Glutamatergic neuron (in vitro differentiated cells): ENCODE data around the gene LSAMP. TPM values are rescaled to one million over a fixed set of nuclear protein-coding genes. Genes with fewer than 3 reads are reported as not detected.

Experiments used
- DNase-seq: peaks from one replicate; pipeline ENCODE4 v3.0.0; 2022
- H3K27ac Mint-ChIP-seq: one replicate; pipeline ENCODE4 v1.8.0; 2020; ENCODE audit warnings: mild to moderate bottlenecking, mixed read lengths, inconsistent platforms; ENCODE audit not compliant: unreplicated experiment
- H3K27me3 Mint-ChIP-seq: one replicate; pipeline ENCODE4 v1.8.0; 2020; ENCODE audit warnings: mild to moderate bottlenecking, moderate library complexity, mixed read lengths, inconsistent platforms; ENCODE audit not compliant: unreplicated experiment
- H3K36me3 Mint-ChIP-seq: one replicate; pipeline ENCODE4 v1.8.0; 2020; ENCODE audit warnings: mild to moderate bottlenecking, mixed read lengths, inconsistent platforms; ENCODE audit not compliant: unreplicated experiment
- H3K4me1 Mint-ChIP-seq: one replicate; pipeline ENCODE4 v1.8.0; 2020; ENCODE audit warnings: mild to moderate bottlenecking, low read depth, mixed read lengths, inconsistent platforms; ENCODE audit not compliant: unreplicated experiment
- H3K4me3 Mint-ChIP-seq: one replicate; pipeline ENCODE4 v1.8.0; 2020; ENCODE audit warnings: mild to moderate bottlenecking, mixed read lengths, inconsistent platforms; ENCODE audit not compliant: unreplicated experiment
- H3K9me3 Mint-ChIP-seq: one replicate; pipeline ENCODE4 v1.8.0; 2020; ENCODE audit warnings: mild to moderate bottlenecking, moderate library complexity, mixed read lengths, inconsistent platforms; ENCODE audit not compliant: unreplicated experiment
- CTCF ChIP-seq: fragments of 200-600 bp; sonication (generic); IDR thresholded peaks from one replicate; pipeline ENCODE4 v1.5.0; 2021; ENCODE audit not compliant: partially characterized antibody, unreplicated experiment
- total RNA-seq: library from RNA; stranded (reverse); fragmentation: NEBNext Ultra II Directional; extraction: Animal tissue kit (Norgen Biotek cat#: 25700); gene quantifications from one replicate; pipeline ENCODE4 v1.2.1, GENCODE V29; 2021; ENCODE audit not compliant: unreplicated experiment

LSAMP gene
- total RNA-seq, 1 donor from 2014 or later = 67.1 TPM

GRCh38 chr3:115885621-115886020 lies 559.7 kb downstream of the LSAMP start:
- H3K9me3 Mint-ChIP-seq = peaks cover 2% of the 10 kb centered on the region
- H3K36me3 Mint-ChIP-seq = no peaks in the 10 kb centered on the region
- no peak overlapping the region for H3K27ac Mint-ChIP-seq
- no peak for TF ChIP-seq CTCF
- H3K27me3 Mint-ChIP-seq = no peaks in the 10 kb centered on the region
- H3K4me3 Mint-ChIP-seq = no peak overlapping the region
- peaks cover 35% of the 10 kb centered on the region for H3K4me1 Mint-ChIP-seq
- DNase-seq = no peak

- Mint-ChIP-seq H3K4me1 (peaks cover 25% of the 10 kb centered on the region), H3K27ac (no peak overlapping the region), H3K4me3 (no peak overlapping the region), H3K27me3 (peaks cover 5% of the 10 kb centered on the region), H3K36me3 (no peaks in the 10 kb centered on the region), H3K9me3 (no peaks in the 10 kb centered on the region)
- TF ChIP-seq CTCF = no peak
- no peak for DNase-seq
These were observed 567.7 kb downstream of the LSAMP start for GRCh38 chr3:115877615-115877899.

- TF ChIP-seq CTCF = no peak
- H3K4me3 Mint-ChIP-seq = no peak overlapping the region
- no peak for DNase-seq
- peaks cover 5% of the 10 kb centered on the region for H3K27me3 Mint-ChIP-seq
- H3K36me3 Mint-ChIP-seq = no peaks in the 10 kb centered on the region
- H3K9me3 Mint-ChIP-seq = no peaks in the 10 kb centered on the region
- peaks cover 25% of the 10 kb centered on the region for H3K4me1 Mint-ChIP-seq
- H3K27ac Mint-ChIP-seq = peak overlapping the region; percentile 31
These were observed 568.2 kb downstream of the LSAMP start for GRCh38 chr3:115876876-115877614.

- Mint-ChIP-seq H3K4me1 (peaks cover 17% of the 10 kb centered on the region), H3K4me3 (no peak overlapping the region), H3K36me3 (no peaks in the 10 kb centered on the region), H3K9me3 (no peaks in the 10 kb centered on the region), H3K27me3 (peaks cover 5% of the 10 kb centered on the region), H3K27ac (no peak overlapping the region)
- TF ChIP-seq CTCF = no peak
- no peak for DNase-seq
These were observed 569.8 kb downstream of the LSAMP start for GRCh38 chr3:115875460-115875859.

GRCh38 chr3:115871735-115872134 lies 573.6 kb downstream of the LSAMP start:
- peaks cover 3% of the 10 kb centered on the region for H3K27me3 Mint-ChIP-seq
- H3K36me3 Mint-ChIP-seq = no peaks in the 10 kb centered on the region
- DNase-seq = no peak
- no peaks in the 10 kb centered on the region for H3K9me3 Mint-ChIP-seq
- TF ChIP-seq CTCF = no peak
- H3K4me1 Mint-ChIP-seq = peaks cover 15% of the 10 kb centered on the region
- H3K4me3 Mint-ChIP-seq = no peak overlapping the region
- H3K27ac Mint-ChIP-seq = no peak overlapping the region
